ENCODE results near the gene BFSP2.

The BFSP2 gene

DNA sequence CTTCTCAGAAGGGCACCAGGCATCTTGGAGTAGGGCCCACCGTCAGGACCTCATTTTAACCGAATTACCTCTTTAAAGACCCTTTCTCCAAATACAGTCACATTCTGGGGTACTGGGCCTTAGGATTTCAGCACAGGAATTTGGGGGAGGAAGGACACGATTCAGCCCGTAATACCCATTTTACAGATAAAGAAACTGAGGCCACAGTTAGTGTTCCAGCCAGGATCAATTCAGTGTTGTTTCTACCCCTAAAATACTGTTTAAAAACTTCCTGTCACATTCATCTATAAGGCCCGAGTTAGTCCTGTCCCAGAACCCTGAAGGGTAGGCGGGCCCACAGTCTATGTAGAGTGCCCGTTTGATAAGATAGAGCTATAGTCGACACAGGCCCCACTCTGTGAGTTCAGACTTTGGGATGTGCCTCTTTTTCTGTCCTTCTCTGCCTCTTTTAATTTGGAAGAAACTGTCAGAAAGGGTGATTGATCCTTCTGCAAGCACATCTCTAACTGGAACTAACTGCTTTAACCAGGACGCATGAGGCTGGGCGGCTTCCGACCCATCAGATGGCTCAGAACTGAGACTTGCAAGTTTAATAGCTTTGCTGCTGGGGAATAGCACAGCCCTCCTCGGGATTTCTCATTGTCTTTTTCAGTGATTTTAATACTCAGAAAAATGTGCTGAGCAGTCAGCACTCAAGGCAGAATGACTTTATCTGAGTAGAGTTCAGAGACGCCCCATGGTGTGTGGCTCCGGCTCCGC lies 19.5 kb downstream of the BFSP2 start:
- DNase-seq (ENCODE audit: low spot score): no peak

DNA sequence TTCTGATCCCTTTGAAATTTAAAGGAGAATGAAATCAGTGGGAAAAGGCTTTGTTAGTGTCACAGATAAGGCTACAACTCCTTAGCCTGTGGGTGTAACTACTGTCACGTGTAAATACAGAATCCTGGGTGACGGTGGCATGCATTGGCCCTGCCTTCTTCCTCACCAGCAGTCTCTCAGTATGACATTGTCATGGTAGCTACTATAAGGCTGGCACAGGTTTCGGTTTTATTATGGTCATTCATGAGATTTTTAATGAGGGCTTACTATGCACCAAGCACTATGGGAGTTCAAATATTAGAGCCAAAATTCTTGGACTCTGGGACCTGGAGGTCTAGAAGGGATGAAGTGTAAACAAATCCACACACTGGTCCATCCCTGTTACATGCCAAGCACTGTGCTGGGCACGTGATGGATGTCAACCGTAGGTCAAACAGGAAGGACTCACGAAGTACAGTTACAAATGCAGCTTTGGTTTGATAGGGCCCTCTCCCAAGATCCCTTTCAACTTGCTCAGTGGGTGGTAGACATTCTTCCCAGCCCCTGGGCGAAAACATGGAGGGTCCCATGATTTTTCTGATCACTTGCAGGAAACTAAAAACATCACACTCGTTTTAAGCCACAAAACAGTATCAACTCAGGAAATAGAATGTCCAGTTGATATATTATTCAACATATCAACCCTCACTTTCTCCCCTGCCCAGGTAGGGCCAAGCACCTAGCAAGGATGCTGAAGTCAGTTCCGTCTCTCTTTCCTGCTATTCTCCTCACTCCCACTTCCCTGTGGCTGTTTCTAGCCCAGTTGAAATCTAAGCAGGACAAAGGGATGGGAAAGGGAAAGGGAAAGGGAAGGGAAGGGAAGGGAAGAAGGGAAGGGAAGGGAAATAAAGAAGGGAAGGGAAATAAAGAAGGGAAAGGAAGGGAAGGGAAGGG lies 25.3 kb downstream of the BFSP2 start:
- DNase-seq (ENCODE audit: low spot score): no peak

DNA sequence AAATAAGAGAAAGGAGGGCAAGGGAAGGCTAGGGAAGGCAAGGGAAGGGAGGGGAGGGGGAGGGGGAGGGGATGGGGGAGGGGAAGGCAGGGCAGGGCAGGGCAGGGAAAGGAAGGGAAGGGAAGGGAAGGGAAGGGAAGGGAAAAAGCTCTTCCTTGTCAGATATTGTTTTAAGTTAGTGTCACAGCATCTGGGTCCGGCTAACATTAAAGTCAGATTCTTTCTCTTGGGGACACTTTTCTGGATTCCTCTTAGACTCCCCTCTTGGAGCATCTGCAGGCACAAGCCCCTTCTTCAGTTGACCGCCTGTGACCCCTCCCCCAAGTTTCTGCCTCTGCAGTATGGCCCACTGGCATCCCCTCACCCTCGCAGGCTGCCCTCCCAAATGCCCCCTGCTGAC lies 26.0 kb downstream of the BFSP2 start:
- no peak for DNase-seq (ENCODE audit: low spot score)

DNA sequence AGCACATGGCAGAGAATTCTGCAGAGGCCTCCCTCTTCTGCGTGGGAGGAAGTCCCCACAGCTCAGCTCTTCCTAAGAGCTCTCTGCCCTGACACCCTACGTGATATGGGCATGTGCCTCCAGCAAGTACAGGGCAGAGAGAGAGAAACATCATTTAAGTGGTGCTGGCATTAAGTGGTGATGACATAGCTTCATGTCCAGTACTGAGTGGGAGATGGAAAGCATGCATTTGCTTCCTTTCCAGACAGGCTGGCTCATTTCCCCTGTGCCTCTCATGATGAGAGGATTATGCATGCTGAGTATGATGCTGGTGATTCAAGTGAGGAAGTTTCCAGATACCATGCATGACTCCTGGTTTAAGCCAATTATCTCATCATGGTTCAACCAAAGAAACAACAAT lies 26.9 kb downstream of the BFSP2 start:
- no peak for DNase-seq (ENCODE audit: low spot score)

DNA sequence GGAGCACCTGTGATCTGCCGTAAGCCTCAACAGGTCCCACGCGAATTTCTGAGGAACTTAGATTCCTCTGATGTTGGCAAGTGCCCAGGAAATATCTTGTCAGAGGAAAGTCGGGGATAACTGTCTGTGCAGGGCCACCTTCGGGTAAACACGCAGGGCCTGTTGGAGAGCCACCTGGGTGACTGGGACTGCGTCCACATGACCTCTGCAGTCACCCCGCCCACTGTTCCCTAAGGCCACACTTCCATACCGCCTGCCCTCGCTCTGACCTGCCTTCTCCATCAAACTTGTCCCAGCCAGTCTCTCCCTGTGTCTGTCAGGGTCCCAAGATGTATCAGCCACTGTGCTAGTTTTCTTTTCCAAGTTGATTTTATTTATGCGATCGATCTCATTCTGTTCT lies 28.7 kb downstream of the BFSP2 start:
- no peak for DNase-seq (ENCODE audit: low spot score)

DNA sequence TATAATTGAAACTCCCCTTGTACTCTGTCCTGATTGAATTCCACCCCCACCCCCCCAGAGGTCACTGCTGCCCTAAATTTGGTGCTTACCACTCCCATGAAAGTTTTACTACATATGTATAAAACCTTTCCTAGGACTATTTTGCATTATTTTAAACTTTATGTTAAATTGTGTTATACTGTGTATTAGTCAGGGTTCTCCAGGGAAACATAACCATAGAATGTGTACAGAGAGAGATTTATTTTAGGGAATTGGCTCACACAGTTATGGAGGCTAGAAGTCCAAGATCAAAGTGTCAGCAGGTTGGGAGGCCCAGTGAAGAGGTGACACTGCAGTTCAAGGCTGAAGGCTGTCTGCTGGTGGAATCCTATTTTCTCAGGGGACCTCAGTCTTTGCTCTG lies 29.2 kb downstream of the BFSP2 start:
- no peak for DNase-seq (ENCODE audit: low spot score)

DNA sequence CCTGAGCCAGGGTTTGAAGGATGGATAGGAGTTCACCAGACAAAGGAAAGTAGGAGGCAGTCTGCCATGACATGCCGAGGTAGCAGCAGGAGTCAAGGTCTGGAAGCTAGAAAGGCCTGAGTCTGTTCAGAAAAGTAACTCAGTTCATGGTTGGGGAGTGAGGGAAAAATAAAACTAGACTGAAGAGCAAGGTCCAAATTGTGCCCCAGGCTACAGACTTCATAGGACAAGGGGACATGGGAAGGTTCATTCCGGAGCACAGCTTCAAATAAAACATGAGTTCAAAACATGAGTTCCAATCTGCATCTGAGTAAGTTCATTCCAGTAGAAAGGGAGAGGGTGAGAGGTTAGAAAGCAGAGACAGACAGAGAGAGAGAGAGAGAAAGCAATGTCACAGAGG lies 39.7 kb downstream of the BFSP2 start:
- no peak for DNase-seq (ENCODE audit: low spot score)

DNA sequence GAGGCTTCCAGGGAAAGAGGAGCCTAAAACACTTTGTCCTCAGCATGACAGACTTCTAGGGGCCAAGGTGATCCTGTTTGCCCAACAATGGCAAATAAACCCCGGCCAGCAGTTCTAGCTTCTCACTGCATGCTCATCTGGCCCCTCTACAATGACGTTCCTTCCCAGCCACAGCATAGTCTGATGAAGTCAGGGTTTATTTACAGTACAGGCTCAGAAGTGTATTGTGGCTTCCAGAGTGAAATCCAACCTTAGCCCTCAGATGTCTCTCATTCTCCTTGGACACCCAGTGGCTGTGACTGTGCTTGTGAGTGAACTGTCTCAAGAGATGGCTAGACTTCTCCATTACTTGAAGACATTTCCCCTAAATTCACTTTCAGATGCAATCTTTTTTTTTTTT lies 40.8 kb downstream of the BFSP2 start:
- no peak for DNase-seq (ENCODE audit: low spot score)

DNA sequence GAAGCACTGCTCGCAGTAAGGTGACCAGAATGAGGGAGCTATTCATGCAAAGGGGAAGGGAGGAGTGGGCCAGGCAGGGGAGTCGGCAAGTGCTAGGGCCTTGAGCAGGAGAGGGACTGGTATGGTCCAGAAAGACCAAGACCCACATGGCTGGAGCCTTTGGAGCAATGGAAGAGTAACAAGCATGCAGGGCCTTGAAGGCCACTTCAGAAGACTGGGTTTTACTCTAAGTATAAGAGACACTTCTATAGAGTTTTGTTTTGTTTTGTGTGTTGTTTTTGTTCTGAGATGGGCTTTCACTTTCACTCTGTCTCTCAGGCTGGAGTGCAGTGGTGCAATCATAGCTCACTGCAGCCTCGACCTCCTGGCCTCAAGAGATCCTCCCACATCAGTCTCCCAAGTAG lies 42.0 kb downstream of the BFSP2 start:
- DNase-seq (ENCODE audit: low spot score): no peak

DNA sequence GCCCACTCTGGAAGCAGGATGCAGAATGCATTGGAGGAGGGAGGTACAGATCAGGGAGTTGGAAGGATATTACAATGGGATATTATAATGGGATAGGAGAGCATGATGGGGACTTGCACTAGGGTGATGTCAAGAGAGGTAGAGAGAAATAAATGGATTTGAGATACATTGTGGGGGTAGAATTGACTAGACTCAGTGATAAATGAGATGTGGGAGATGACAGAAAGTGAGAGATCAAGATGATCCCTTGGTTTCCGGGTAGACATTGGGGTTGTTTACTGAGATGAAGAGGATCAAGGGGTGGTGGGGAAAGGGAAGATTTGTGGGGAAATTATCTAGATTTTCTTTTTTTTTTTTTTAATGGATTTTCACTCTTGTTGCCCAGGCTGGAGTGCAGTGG lies 42.7 kb downstream of the BFSP2 start:
- no peak for DNase-seq (ENCODE audit: low spot score)

DNA sequence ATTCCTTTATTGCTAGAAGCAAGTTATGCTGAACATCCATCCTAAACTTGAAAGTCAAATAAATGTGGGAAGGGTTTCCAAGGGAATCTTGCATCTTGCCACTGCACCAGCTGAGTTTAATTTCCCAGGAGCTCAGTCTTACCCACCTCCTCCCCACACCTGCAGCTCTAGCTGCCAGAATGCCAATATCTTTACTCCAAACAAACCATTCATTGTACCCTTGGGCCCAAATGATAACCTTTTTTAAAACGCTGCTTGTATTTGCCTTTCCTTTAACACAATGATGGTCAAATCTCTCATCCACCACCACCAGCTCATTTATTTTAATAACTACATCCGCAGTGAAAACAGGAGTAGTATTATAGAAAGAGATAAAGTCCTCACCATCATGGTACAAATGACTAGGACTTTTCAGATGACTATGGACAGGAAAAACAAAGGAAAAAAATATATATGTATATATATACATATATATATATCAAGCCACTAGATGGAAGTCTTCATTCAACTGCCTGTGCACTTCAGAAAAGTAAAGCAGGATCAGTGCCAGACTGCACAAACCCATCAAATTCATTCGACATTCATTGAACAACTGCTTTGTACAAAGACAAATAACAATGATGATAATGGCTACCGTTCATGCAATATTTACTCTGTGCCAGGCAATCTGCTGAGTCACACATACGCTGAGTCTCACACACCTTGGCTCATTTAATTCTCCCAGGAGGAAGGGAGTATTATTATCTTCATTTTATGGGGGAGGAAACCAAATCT lies 44.0 kb downstream of the BFSP2 start:
- DNase-seq (ENCODE audit: low spot score): no peak

DNA sequence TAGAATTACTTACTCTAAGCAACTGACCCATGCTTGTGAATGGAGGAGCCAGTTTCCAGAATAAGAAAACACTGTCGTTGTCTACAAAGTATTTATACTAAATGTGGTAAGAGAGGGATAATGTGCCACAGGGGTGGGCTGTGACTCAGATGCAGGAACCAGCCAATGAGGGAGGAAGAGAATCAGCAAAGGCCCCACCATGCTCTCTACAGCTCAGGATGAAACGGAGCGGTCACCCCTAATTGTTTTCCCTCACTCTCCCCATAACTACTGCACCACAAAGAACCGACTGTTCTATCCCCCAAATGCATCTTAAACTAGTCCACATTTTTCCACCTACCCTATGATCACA lies 44.5 kb downstream of the BFSP2 start:
- DNase-seq (ENCODE audit: low spot score): no peak

DNA sequence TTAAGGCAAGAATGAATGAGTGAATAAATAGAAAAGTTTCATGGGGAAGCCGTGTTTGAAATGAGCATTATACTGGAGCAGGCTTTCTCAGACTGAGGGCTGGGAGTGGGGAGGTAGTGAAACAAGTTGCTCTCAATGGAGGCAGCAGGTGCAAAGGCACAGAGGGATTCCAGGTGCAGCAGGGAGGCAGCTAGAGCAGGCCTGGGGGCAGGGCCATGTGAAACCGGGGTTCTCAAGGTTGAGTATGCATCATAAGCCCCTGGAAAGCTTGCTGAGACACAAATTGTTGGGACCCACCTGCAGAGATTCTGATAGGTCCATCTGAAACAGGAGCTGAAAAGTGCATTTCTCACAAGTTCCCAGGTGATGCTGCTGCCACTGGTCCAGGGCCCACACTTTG lies 45.3 kb downstream of the BFSP2 start:
- DNase-seq (ENCODE audit: low spot score): no peak

DNA sequence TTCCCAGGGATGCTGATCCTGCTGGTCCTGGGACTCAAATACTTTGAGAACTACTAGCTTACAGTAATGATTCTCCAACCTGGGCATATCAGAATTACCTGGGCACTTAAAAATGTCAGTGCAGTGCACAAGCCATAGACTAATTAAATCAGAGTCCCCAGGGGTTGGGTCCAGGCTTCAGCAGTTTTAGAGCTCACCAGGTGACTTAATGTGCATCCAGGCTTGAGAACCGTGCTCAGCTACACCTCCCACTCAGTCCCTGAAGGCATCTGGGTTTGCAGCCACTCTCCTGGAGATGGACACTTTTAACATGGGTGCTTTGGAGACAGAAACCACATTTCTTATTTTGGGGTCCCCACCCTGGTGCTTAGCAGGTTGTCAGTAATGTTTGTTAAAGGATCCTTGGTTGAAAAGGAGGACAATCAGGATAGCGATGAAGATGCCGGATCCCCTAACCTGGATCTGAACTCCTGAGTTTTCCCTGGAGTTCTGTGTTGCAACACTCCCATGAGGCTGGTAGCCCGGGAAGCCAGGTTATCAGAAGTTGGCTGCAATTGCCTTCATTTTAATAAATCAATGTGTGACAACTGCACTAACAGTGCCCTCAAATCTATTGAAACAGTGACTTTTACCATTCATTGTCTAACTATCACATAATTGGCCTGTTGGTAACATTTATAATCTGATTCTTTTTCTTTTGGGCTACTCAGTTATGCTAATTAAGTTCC lies 48.1 kb downstream of the BFSP2 start:
- DNase-seq (ENCODE audit: low spot score): no peak

DNA sequence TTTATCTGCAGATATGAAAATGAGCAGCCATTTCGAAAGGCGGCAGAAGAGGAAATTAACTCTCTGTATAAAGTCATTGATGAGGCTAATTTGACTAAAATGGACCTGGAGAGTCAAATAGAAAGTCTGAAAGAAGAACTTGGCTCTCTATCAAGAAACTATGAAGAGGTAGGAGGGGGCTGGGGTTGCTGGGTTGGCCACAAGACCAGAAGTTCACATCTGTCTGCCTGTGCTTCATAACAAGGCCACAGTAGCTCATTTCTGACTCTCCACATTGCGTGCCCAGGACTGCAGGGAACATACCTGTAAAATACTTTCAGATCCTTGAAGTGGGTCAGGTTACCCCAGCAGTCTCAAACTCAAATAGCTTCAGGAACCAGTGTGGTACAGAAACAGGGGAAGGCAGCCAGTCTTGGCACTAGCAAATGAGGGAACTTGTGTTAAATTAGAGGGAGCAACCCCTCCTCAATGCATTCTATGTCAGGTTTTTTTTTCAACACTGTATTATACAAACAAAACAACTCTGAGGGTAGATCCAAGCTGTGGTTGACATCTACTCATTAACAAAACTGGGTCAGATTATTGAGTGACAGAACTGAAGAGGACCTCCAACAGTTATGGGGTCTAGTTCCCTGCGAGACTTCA lies 48.7 kb downstream of the BFSP2 start:
- no peak for DNase-seq (ENCODE audit: low spot score)

DNA sequence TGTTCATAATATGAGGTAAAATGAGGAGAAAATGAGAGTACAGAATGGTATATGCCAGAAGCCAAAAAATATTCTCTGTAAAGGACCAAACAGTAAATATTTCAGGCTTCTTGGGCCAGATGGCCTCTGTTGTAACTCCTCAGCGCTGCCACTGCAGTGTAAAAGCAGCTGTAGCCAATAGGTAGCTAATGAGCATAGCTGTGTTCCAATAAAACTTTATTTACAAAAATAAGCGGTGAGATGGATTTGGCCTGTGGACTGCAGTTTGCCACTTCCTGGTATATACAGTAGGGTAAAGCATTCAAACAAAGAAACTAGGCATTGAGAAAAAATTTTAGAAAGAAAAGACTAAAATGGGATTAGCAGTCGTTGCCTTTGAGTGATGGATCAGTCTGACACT lies 51.5 kb downstream of the BFSP2 start:
- no peak for DNase-seq (ENCODE audit: low spot score)

DNA sequence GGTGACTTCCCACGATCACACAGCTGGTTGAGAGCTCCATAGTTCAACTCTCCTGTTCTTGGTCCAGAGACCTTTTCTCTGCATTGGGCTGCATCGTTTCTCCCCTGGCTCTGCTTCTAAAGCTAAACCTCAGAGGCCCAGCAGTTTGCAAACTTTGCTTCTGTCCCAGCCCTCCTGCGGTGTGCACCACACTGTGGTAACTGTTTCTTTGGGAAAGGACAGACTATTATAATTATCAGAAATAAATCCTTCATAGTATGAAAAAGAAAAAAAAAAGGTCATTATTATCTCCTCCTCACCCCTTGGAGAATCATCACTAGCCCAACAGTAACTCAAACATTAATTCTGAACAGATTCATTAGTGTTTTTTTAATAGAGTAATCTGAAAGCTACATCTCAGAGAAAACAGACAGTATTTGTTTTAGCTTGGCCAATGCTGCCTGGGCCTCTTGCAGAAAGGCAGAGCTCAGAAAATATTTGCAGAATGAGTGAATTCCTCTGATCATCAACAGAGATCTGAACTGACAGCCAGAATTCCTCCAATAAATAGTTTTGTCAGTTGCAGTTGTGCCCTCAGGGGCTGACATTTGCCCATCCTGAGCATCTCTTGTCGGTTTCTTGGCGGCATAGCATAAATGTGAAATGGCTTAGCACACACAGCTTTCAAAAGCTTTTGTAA lies 52.9 kb downstream of the BFSP2 start:
- no peak for DNase-seq (ENCODE audit: low spot score)

DNA sequence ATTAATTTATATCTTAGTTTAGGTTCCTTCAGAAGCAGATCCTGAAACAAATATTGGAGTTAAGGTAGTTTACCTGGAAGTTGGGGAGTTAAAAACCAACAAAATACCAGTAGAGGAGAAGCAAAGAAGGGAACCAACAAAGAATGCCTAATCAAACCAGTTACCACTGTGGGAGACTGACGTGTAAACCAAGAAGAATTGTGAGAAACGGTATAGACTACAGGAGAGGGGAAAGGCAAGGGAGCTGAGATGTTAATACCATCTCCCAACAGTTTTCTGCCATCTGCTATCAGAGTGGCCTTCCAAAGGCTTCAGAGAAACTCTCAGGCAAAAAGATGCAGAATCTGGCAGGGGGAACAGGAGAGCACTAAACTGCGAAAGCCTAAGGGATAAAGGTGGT lies 53.5 kb downstream of the BFSP2 start:
- DNase-seq (ENCODE audit: low spot score): no peak

DNA sequence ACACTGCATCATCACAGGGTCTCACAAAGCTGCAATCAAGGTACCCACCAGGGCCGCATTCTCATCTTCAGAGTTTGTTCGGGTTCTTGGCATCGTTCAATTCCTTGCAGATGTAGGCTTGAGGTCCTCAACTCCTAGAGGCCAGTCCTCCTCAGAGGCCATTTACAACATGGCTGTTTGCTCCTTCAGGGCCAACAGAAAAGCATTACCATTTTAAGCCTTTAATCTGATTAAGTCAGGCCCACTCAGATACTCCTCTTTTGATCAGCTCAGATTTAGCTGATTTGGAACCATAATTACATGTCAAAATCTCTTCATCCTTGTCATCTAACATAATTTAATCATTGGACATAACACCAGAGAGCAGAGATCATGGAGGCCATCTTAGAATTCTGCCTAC lies 55.4 kb downstream of the BFSP2 start:
- no peak for DNase-seq (ENCODE audit: low spot score)

DNA sequence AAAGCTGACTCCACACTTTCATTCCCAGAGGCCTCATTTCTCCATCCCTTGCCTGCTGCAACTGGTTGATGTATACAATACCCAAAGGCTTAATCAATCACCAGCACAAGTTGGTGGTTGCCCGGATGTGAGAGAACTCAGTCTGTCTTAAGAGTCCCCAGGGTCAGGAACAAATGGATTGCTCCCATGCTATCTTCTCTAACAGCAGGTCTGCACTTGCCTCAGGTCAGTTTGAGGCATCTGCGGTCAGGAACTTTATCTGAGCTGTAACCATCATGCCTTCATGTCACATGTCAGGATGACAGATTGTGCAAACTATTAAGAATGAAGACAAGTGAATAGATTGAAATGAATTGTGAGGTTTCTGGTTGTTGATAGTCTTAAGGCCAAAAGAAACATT lies 56.1 kb downstream of the BFSP2 start:
- no peak for DNase-seq (ENCODE audit: low spot score)

DNA sequence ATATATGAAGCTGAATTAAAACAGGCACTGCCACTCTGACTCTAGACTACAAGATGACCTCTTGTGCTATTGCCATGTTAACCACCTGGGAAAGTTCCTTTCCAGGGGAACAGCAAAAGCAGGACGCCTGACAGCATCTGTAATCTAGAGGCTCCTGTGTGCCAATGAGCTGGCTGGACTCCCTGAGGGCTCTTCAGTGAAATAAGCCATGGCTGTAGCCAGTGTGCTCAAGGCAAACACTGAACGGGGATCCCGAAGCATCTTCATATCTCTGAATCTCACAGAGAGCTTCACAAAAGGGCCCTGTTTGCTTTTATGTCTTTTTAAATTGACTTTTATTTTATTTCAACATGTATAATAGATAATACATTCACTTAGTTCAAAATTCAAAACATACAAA lies 57.2 kb downstream of the BFSP2 start:
- DNase-seq (ENCODE audit: low spot score): no peak

Data from hematopoietic multipotent progenitor cell treated with erythropoietin and hydrocortisone succinate and interleukin-3 and kit ligand, for 17 days (in vitro differentiated cells).